DMS53 treated with DMSO at 0.1 percent for 48 hours (cell line): ENCODE data around the gene RNF7.
"Not testable (repeated sequence)": the region's sequence is repeated elsewhere in the genome, so short reads cannot be mapped to it uniquely, and the experiment has no call there.

ENCODE experiments used
- DNase-seq: peaks from one replicate; lab custom pipeline; 2025; ENCODE audit not compliant: unreplicated experiment; lab: John Stamatoyannopoulos, UW

Gene RNF7

GRCh38 chr3:141738022-141738890, at the start of gene RNF7:
Gene RNF7, plus strand, starts transcription at chr3:141738298. Its CDS starts 44 bp downstream, at chr3:141738342.
- DNase-seq: peak; percentile 85

GRCh38 chr3:141690431-141691072, 47.5 kb upstream of the RNF7 start:
- no peak for DNase-seq

DNA sequence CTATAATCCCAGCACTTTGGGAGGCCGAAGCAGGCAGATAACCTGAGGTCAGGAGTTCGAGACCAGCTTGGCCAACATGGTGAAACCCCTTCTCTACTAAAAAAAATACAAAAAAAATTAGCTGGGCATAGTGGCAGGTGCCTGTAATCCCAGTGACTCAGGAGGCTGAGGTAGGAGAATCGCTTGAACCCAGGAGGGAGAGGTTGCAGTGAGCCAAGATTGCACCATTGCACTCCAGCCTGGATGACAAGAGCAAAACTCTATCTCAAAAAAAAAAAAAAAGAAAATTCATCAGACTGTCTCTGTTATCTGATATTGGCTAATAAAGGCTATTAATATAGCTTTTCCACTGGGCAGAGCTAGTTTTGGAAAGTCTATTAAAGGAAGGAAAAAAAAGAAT, 46.6 kb upstream of the RNF7 start:
- not testable (repeated sequence) for DNase-seq

- DNase-seq: not testable (repeated sequence)
Observed at GRCh38 chr3:141692973-141693372, 45.1 kb upstream of the RNF7 start.

- no peak for DNase-seq
Observed at GRCh38 chr3:141699324-141699723, 38.8 kb upstream of the RNF7 start.

- no peak for DNase-seq
Observed at GRCh38 chr3:141699897-141700296, 38.2 kb upstream of the RNF7 start.

DNA sequence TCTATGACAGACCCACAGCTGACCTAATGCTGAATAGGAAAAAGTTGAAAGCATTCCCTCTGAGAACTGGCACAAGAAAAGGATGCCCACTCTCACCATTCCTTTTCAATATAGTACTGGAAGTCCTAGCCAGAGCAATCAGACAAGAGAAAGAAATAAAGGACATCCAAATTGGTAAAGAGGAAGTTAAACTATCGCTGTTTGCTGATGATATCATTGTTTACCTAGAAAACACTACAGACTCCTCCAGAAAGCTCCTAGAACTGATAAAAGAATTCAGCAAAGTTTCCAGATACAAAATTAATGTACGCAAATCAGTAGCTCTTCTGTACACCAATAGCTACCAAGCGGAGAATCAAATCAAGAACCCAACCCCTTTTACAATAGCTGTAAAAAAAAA, 34.7 kb upstream of the RNF7 start:
- DNase-seq: not testable (repeated sequence)

- no peak for DNase-seq
Observed at GRCh38 chr3:141707741-141708203, 30.3 kb upstream of the RNF7 start.

GRCh38 chr3:141708367-141708766, 29.7 kb upstream of the RNF7 start:
- no peak for DNase-seq

DNA sequence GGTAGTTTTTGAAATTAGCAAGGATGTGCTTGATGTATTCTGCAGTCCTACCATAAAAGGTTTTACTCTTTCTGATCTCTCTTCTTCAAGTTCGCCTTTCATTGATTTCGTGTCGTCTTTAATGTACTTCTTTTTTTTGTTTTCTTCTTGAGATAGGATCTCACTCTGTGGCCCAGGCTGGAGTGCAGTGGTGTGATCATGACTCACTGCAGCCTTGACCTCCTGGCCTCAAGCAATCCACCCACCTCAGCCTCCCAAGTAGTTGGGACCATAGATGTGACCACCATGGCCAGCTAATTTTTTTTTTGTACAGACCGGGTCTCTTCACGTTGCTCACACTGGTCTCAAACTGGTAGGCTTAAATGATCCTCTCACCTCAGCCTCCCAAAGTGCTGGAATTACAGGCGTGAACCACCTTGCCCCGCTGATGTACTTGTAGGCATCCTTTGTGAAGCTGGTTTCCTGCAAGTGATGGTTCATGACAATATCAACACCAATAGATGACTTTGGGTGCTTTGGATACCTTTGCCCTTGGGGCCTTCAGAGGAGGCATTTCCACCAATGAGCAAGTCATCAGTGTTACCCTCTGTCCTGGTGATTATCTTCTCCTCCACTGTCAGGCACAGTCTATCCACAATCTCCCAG, 28.9 kb upstream of the RNF7 start:
- no peak for DNase-seq

- DNase-seq: no peak
Observed at GRCh38 chr3:141710121-141710520, 28.0 kb upstream of the RNF7 start.

GRCh38 chr3:141710888-141711616, 27.0 kb upstream of the RNF7 start:
- DNase-seq: no peak

DNA sequence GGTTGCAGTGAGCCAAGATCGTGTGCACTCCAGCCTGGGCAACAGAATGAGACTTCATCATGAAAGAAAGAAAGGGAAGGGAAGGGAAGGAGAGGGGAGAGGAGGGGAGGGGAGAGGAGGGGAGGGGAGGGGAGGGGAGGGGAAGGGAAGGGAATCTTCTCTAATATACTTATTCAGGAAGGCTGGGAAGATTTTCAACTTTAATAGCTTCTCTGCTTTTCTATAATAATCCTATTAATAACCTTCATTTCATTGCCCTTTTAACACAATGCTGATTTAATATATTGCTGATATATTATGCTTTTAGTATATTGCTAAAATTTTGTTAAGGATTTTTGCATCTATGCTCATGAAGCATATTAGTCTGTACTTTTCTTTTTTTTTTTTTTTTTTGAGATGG, 23.4 kb upstream of the RNF7 start:
- no peak for DNase-seq

DNA sequence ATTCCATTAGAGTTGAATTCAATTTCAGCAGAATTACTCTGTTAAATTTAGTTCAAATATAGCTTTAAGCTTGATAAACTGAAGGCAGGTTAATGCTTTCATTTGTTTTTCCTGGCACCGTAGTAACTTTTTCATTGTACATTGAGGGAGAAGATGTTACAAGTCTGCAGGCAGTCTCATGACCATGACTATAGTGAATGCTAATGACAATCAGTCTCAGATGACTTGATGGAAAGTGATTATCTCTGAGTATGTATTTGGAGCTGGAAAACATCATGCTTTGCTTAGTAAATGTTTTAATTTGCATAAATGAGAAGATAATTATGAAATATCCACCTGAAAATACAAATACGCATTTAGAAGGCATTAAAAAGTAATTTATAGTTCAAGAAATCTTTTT, 16.0 kb upstream of the RNF7 start:
- no peak for DNase-seq

DNA sequence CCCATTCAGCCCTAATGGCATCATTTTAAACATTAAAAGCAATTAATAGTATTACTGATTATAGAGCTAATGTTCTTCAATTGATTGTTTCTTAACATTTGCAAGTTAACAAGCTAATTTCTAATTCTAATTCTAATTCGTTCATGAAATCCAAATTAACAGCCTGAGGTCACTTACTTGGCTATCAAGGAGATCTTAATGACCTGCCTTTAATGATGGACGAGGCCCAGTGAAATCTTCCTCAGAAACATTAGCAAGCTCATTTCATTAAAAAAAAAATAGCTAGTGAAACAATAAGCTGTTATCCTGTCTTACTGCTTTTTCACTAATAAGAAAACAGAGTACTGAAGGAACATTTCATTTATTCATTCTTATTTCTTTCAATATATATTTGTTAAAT, 15.4 kb upstream of the RNF7 start:
- no peak for DNase-seq

GRCh38 chr3:141723255-141723654, 14.8 kb upstream of the RNF7 start:
- no peak for DNase-seq

DNA sequence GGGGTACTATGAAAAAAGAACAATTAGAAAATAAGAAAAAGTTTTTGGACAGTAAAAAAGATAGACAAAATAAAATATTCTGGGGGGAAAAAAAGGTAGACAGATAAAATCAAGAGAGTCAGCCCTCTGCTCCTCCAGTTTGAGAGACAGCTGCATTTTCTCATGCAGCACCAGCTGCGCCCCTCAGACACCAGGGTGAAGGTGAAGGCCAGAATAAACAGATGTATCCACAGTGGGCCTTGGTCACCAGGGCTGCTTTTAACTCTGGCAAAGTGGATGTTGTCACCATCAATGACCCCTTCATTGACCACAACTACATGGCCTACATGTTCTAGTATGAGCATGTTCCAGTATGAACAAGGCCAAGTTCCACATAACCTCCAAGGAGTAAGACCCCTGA, 13.9 kb upstream of the RNF7 start:
- no peak for DNase-seq

DNA sequence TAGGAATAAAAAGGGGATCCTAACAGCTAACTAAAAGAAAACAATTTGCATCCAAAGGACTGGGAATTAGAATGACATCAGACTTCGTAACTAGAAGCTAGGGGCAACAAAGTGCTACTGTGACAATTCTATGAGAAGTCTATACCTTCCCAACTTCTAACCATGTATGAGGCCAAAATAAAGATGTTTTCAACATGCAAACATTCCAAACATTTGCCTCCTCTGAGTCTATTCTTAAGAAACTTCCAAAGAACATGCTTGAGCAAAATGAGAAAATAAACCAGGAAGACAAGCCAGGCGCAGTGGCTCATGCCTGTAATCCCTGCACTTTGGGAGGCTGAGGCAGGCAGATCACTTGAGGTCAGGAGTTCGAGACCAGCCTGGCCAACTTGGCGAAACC, 13.1 kb upstream of the RNF7 start:
- DNase-seq: no peak

- no peak for DNase-seq
Observed at GRCh38 chr3:141726483-141726882, 11.6 kb upstream of the RNF7 start.

- DNase-seq: no peak
Observed at GRCh38 chr3:141728355-141728892, 9.7 kb upstream of the RNF7 start.

- no peak for DNase-seq
Observed at GRCh38 chr3:141729240-141729639, 8.9 kb upstream of the RNF7 start.
